Upper lobe of left lung (tissue), 4 donors: ENCODE measurements around the gene TCF7L2.

ENCODE experiments used
- EP300 ChIP-seq, 4 donors: sonication (generic); formaldehyde crosslinking; IDR thresholded peaks; one replicate each; pipeline ENCODE4 v1.5.1; 2017; ENCODE audit warnings: antibody characterized with exemption in 4 of 4, control low read depth in 2 of 4
- POLR2A ChIP-seq, 4 donors: fragments of 450-650 bp; IDR thresholded peaks; one replicate each; pipeline ENCODE4 v1.5.1; 2016 to 2017; ENCODE audit warnings: antibody characterized with exemption in 4 of 4, mild to moderate bottlenecking in 2 of 4
- POLR2AphosphoS5 ChIP-seq, 2 donors: sonication (generic); formaldehyde crosslinking; IDR thresholded peaks; one replicate each; pipeline ENCODE4 v1.5.1; 2017; ENCODE audit warnings: antibody characterized with exemption in 2 of 2
- TF ChIP-seq, protein P1 (sequence below), 6 experiments: fragments of 450-650 bp in 4 of 6; fragments of 200-600 bp in 2 of 6; sonication (generic) in 2 of 6; IDR thresholded peaks; one replicate each; pipeline ENCODE4 v1.5.1; 2016 to 2019; ENCODE audit warnings: antibody characterized with exemption in 6 of 6

DNA sequence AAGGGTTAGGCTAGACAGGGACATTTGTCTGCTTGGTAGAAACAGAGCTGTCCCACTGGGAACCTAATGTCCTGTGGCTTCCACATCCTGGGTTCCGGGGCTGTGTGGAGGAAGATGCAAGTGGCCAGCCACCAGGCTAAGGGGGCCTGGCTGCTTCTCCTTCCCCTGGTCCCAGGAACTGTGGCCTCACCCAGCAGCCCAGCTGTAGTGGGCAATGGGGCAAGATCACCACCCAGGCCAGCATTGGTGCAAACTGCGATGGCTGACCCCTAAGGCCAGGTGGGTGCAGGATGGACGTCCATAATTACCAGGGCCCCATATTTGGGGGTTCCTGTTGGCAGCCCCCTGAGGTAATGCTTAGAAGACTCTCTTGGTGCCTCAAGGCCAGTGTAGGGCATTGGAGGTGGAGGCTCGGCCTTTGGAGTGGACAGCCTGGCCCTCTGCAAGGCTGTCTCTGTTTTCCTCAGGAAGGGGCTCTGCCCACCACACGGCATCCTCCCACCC is 226.7 kb downstream of the TCF7L2 start:
- TF ChIP-seq, protein P1, sequence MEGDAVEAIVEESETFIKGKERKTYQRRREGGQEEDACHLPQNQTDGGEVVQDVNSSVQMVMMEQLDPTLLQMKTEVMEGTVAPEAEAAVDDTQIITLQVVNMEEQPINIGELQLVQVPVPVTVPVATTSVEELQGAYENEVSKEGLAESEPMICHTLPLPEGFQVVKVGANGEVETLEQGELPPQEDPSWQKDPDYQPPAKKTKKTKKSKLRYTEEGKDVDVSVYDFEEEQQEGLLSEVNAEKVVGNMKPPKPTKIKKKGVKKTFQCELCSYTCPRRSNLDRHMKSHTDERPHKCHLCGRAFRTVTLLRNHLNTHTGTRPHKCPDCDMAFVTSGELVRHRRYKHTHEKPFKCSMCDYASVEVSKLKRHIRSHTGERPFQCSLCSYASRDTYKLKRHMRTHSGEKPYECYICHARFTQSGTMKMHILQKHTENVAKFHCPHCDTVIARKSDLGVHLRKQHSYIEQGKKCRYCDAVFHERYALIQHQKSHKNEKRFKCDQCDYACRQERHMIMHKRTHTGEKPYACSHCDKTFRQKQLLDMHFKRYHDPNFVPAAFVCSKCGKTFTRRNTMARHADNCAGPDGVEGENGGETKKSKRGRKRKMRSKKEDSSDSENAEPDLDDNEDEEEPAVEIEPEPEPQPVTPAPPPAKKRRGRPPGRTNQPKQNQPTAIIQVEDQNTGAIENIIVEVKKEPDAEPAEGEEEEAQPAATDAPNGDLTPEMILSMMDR (IDR thresholded peaks at IDR 0.05) = no peak
- TF ChIP-seq EP300 (IDR thresholded peaks at IDR 0.05) (no peak), POLR2AphosphoS5 (IDR thresholded peaks at IDR 0.05) (no peak), POLR2A (IDR thresholded peaks at IDR 0.05) (no peak)
